Measurements from ENCODE around the gene POLR3B. TPM values are rescaled to one million over a fixed set of nuclear protein-coding genes. Genes with fewer than 3 reads are reported as not detected.

POLR3B gene
- total RNA-seq, 4 donors from 2014 or later, result 5.7 to 7.9 (median 6.4) TPM

- ATAC-seq, result no peak
- H3K27ac ChIP-seq, result no peak overlapping the region
- no peak overlapping the region for H3K4me3 ChIP-seq
- peaks cover 0 to 40% of the 10 kb centered on the region in 2 donors for H3K36me3 ChIP-seq
- WGBS, 2 donors (ENCODE audit: low coverage in 1 of 2), result 0 to 17% methylated on average over 1 of the region's 1 CpG
- no peaks in the 10 kb centered on the region for H3K9me3 ChIP-seq
- H3K27me3 ChIP-seq, result no peaks in the 10 kb centered on the region
- no peaks in the 10 kb centered on the region for H3K4me1 ChIP-seq
- TF ChIP-seq EP300 (IDR thresholded peaks at IDR 0.05) (no peak), POLR2AphosphoS5 (IDR thresholded peaks at IDR 0.05) (no peak), CTCF (IDR thresholded peaks at IDR 0.05) (no peak), POLR2A (IDR thresholded peaks at IDR 0.05) (no peak)
Observed at GRCh38 chr12:106445053-106445452, 87.5 kb downstream of the POLR3B start.

- Histone ChIP-seq H3K9me3 (no peaks in the 10 kb centered on the region), H3K36me3 (peaks cover 0 to 33% of the 10 kb centered on the region in 2 donors), H3K27me3 (no peaks in the 10 kb centered on the region), H3K4me1 (no peaks in the 10 kb centered on the region), H3K4me3 (no peak overlapping the region), H3K27ac (no peak overlapping the region)
- WGBS, 2 donors (ENCODE audit: low coverage in 1 of 2), result 88 to 92% methylated on average over 4 to 5 of the region's 5 CpGs
- ATAC-seq, result no peak
- TF ChIP-seq POLR2A (IDR thresholded peaks at IDR 0.05) (no peak), CTCF (IDR thresholded peaks at IDR 0.05) (no peak), POLR2AphosphoS5 (IDR thresholded peaks at IDR 0.05) (no peak), EP300 (IDR thresholded peaks at IDR 0.05) (no peak)
Observed at GRCh38 chr12:106445959-106446358, 88.4 kb downstream of the POLR3B start.

- 47 to 50% methylated on average over 5 to 7 of the region's 7 CpGs for WGBS, 2 donors (ENCODE audit: low coverage in 1 of 2)
- Histone ChIP-seq H3K9me3 (no peaks in the 10 kb centered on the region), H3K27ac (no peak overlapping the region), H3K36me3 (peaks cover 0 to 31% of the 10 kb centered on the region in 2 donors), H3K4me3 (no peak overlapping the region), H3K4me1 (no peaks in the 10 kb centered on the region), H3K27me3 (no peaks in the 10 kb centered on the region)
- TF ChIP-seq POLR2A (IDR thresholded peaks at IDR 0.05) (no peak), CTCF (IDR thresholded peaks at IDR 0.05) (no peak), EP300 (IDR thresholded peaks at IDR 0.05) (no peak), POLR2AphosphoS5 (IDR thresholded peaks at IDR 0.05) (no peak)
- no peak for ATAC-seq
Observed at GRCh38 chr12:106446419-106447092, 89.0 kb downstream of the POLR3B start.

GRCh38 chr12:106452309-106452708, 94.8 kb downstream of the POLR3B start:
- H3K27me3 ChIP-seq, result no peaks in the 10 kb centered on the region
- H3K4me3 ChIP-seq, result no peak overlapping the region
- no peaks in the 10 kb centered on the region for H3K4me1 ChIP-seq
- H3K27ac ChIP-seq, result no peak overlapping the region
- 88 to 100% methylated on average over 1 of the region's 1 CpG for WGBS, 2 donors (ENCODE audit: low coverage in 1 of 2)
- ATAC-seq, result no peak
- H3K9me3 ChIP-seq, result no peaks in the 10 kb centered on the region
- H3K36me3 ChIP-seq, result peaks cover 0 to 23% of the 10 kb centered on the region in 2 donors
- no peak for TF ChIP-seq CTCF (IDR thresholded peaks at IDR 0.05)
- TF ChIP-seq POLR2A (IDR thresholded peaks at IDR 0.05), result no peak
- TF ChIP-seq POLR2AphosphoS5 (IDR thresholded peaks at IDR 0.05), result no peak
- TF ChIP-seq EP300 (IDR thresholded peaks at IDR 0.05), result no peak

- no peaks in the 10 kb centered on the region for H3K27me3 ChIP-seq
- no peak overlapping the region for H3K4me3 ChIP-seq
- H3K27ac ChIP-seq, result no peak overlapping the region
- 80% methylated on average over 6 of the region's 6 CpGs for WGBS, 2 donors (ENCODE audit: low coverage in 1 of 2)
- H3K4me1 ChIP-seq, result no peaks in the 10 kb centered on the region
- ATAC-seq, result no peak
- no peaks in the 10 kb centered on the region for H3K9me3 ChIP-seq
- TF ChIP-seq POLR2AphosphoS5 (IDR thresholded peaks at IDR 0.05) (no peak), POLR2A (IDR thresholded peaks at IDR 0.05) (no peak)
- H3K36me3 ChIP-seq, result peaks cover 0 to 45% of the 10 kb centered on the region in 2 donors
Observed at GRCh38 chr12:106455111-106455510, 97.6 kb downstream of the POLR3B start.
